AG04449 (cell line): ENCODE results near the gene IL1RAPL2.
"Not testable (repeated sequence)": the region's sequence is repeated elsewhere in the genome, so short reads cannot be mapped to it uniquely, and the experiment has no call there.

Experiments
- CTCF ChIA-PET: fragments of 350-600 bp; formaldehyde crosslinking; extraction: SDS; loops from one replicate; lab custom pipeline; 2021; ENCODE audit warnings: antibody characterized with exemption; lab: Yijun Ruan, JAX
- POLR2A ChIA-PET: fragments of 400-600, 350-600 bp; formaldehyde crosslinking; extraction: SDS; loops from one replicate; lab custom pipeline; 2020; ENCODE audit warnings: antibody characterized with exemption, inconsistent platforms; lab: Yijun Ruan, JAX
- DNase-seq: peaks from one replicate; pipeline ENCODE4 v3.0.0-alpha.2; 2010; ENCODE audit warnings: low read depth, low spot score
- H3K4me3 ChIP-seq: 2 replicates; pipeline ENCODE4 v1.5.1; 2011; ENCODE audit warnings: low read depth, mild to moderate bottlenecking, control low read depth, low read length
- TF ChIP-seq, protein P1 (sequence below): IDR thresholded peaks from one replicate; pipeline ENCODE4 v1.5.1; 2011; ENCODE audit warnings: mild to moderate bottlenecking, moderate library complexity, low read length, control low read depth, inconsistent platforms; ENCODE audit not compliant: insufficient read depth; ENCODE audit errors: missing control alignments

Gene IL1RAPL2

GRCh38 chrX:105650986-105651385, 1085.0 kb downstream of the IL1RAPL2 start:
- DNase-seq, result no peak
- TF ChIP-seq, protein P1, sequence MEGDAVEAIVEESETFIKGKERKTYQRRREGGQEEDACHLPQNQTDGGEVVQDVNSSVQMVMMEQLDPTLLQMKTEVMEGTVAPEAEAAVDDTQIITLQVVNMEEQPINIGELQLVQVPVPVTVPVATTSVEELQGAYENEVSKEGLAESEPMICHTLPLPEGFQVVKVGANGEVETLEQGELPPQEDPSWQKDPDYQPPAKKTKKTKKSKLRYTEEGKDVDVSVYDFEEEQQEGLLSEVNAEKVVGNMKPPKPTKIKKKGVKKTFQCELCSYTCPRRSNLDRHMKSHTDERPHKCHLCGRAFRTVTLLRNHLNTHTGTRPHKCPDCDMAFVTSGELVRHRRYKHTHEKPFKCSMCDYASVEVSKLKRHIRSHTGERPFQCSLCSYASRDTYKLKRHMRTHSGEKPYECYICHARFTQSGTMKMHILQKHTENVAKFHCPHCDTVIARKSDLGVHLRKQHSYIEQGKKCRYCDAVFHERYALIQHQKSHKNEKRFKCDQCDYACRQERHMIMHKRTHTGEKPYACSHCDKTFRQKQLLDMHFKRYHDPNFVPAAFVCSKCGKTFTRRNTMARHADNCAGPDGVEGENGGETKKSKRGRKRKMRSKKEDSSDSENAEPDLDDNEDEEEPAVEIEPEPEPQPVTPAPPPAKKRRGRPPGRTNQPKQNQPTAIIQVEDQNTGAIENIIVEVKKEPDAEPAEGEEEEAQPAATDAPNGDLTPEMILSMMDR, result no peak
- POLR2A ChIA-PET, result no interaction called here
- no peak overlapping the region for H3K4me3 ChIP-seq
- CTCF ChIA-PET, result no interaction called here

- DNase-seq, result no peak
- POLR2A ChIA-PET, result no interaction called here
- no peak overlapping the region for H3K4me3 ChIP-seq
- CTCF ChIA-PET, result no interaction called here
- TF ChIP-seq, protein P1, result no peak
Measured at GRCh38 chrX:105653891-105654290, 1087.9 kb downstream of the IL1RAPL2 start.

DNA sequence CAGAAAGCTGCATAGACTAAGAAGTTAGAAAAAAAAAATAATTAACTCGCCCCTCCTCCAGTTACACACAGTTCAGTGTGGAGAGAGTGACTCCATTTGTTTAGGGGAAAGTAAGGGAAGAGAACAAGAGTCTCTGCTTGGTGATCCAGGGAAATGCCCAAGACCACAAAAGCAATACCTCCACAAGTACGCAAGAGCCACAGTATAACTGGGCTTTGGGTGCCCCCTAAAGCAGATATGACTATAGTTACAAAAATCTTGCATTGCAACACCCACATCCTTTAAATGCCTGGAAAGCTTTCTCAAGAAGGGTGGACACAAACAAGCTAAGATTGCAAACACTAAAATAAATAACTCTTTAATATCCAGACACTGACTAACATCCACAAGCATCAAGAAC, 1092.1 kb downstream of the IL1RAPL2 start:
- ChIA-PET CTCF (no interaction called here), POLR2A (no interaction called here)
- TF ChIP-seq, protein P1, result no peak
- no peak for DNase-seq
- no peak overlapping the region for H3K4me3 ChIP-seq

- DNase-seq, result no peak
- POLR2A ChIA-PET, result no interaction called here
Measured at GRCh38 chrX:105662248-105662647, 1096.2 kb downstream of the IL1RAPL2 start.

DNA sequence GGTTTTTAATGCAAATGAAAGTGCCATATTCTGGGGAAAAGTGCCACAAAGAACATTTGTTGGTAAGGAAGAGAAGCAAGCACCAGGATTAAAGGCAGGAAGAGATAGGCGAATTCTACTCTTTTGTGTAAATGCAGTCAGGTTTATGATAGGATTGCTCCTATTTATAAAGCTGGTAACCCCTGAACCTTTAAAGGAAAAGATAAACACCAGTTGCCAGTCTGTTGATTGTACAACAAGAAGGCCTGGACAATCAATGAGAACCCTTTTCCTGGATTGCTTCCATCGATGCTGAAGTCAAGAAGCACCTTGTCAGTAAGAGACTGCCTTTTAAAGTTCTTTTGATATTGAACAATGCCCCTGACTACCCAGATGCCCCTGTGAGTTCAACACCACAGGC, 1098.2 kb downstream of the IL1RAPL2 start:
- POLR2A ChIA-PET, result no interaction called here
- H3K4me3 ChIP-seq, result no peak overlapping the region

More at GRCh38 chrX:105662248-105662647, 1096.2 kb downstream of the IL1RAPL2 start:
- TF ChIP-seq, protein P1, result no peak
- CTCF ChIA-PET, result no interaction called here
- no peak overlapping the region for H3K4me3 ChIP-seq

GRCh38 chrX:105684288-105684687, 1118.3 kb downstream of the IL1RAPL2 start:
- H3K4me3 ChIP-seq, DNase-seq, POLR2A ChIA-PET, CTCF ChIA-PET: not testable (repeated sequence)

More for the DNA sequence above, 1098.2 kb downstream of the IL1RAPL2 start:
- DNase-seq, result no peak
- TF ChIP-seq, protein P1, result no peak
- CTCF ChIA-PET, result no interaction called here

DNA sequence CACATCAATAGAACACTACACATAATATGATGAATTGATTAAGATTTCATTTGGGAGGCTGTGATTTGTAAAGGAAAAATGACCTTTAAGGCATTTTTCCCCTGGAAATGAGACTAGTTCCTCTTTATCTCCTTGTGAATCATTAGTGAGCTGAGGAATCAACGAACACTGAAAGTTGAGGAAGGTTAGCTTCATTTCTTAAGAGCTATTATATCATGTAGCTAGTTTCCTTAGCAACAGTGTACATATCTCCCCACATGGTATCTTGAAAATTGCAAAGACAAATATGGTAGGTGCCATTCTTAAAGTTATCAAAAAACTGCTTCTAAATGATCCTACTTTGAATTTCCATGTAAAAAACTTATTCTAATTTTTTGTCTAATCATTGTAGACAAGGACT, 1128.8 kb downstream of the IL1RAPL2 start:
- no peak overlapping the region for H3K4me3 ChIP-seq
- DNase-seq, result no peak
- POLR2A ChIA-PET, result no interaction called here
- TF ChIP-seq, protein P1, result no peak
- CTCF ChIA-PET, result no interaction called here
